Right atrium auricular region (tissue), 2 donors: ENCODE data around the gene SORL1. TPM values are rescaled to one million over a fixed set of nuclear protein-coding genes. Genes with fewer than 3 reads are reported as not detected.

Experiments
- DNase-seq: peaks from one replicate; pipeline ENCODE4 v3.0.0-alpha.2; 2019; ENCODE audit warnings: low spot score
- H3K27ac ChIP-seq, 2 donors: fragments of 200-600 bp; sonication (generic); 1 replicate in 1 of 2; 2 replicates in 1 of 2; pipeline ENCODE4 v1.5.1; 2016 to 2019
- H3K27me3 ChIP-seq, 2 donors: fragments of 200-600 bp; sonication (generic); one replicate each; pipeline versions ENCODE4 v1.5.1 to v1.6.0; 2017 to 2019
- H3K36me3 ChIP-seq: fragments of 200-600 bp; sonication (generic); one replicate; pipeline ENCODE4 v1.5.1; 2016
- H3K4me1 ChIP-seq, 2 donors: fragments of 200-600 bp; sonication (generic); one replicate each; pipeline versions ENCODE4 v1.5.1 to v1.6.0; 2017 to 2019
- H3K4me3 ChIP-seq, 2 donors: fragments of 200-600 bp; sonication (generic); 1 replicate in 1 of 2; 2 replicates in 1 of 2; pipeline ENCODE4 v1.5.1; 2017 to 2019; ENCODE audit warnings: mild to moderate bottlenecking in 1 of 2, moderate library complexity in 1 of 2
- H3K9me3 ChIP-seq, 2 donors: fragments of 200-600 bp; sonication (generic); one replicate each; pipeline ENCODE4 v1.5.1; 2019
- total RNA-seq, 2 donors: library from RNA; depleted of rRNA; stranded (reverse); fragments of >200 nt; gene quantifications; one replicate each; pipeline ENCODE4 v1.1.0, GENCODE V29; 2016
- TF ChIP-seq, protein P1 (sequence below), 2 donors: fragments of 200-600 bp; sonication (generic); IDR thresholded peaks; one replicate each; pipeline ENCODE4 v1.5.1; 2019; ENCODE audit warnings: antibody characterized with exemption in 2 of 2

Gene SORL1
- total RNA-seq, 2 donors from 2014 or later = 6.4 to 7.5 TPM

DNA sequence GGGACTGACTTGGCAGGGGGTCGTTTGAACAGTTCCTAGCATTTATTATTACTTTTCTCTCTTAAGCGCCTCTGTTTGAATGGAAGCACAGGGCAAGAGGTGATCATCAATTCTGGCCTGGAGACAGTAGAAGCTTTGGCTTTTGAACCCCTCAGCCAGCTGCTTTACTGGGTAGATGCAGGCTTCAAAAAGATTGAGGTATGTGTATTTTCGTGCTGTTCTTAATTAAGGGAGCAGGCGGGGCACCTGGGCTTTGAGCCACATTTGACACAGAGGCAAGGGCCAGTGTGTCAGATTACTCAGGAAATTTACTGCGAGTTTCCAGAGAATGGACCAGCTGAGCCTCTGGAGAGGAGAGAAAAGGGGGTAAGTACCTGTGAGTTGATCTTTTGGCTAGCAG lies 103.0 kb downstream of the SORL1 start:
- Histone ChIP-seq H3K4me1 (no peaks in the 10 kb centered on the region), H3K27me3 (no peaks in the 10 kb centered on the region), H3K27ac (no peak overlapping the region), H3K4me3 (no peak overlapping the region), H3K9me3 (no peaks in the 10 kb centered on the region), H3K36me3 (no peaks in the 10 kb centered on the region)
- TF ChIP-seq, protein P1, sequence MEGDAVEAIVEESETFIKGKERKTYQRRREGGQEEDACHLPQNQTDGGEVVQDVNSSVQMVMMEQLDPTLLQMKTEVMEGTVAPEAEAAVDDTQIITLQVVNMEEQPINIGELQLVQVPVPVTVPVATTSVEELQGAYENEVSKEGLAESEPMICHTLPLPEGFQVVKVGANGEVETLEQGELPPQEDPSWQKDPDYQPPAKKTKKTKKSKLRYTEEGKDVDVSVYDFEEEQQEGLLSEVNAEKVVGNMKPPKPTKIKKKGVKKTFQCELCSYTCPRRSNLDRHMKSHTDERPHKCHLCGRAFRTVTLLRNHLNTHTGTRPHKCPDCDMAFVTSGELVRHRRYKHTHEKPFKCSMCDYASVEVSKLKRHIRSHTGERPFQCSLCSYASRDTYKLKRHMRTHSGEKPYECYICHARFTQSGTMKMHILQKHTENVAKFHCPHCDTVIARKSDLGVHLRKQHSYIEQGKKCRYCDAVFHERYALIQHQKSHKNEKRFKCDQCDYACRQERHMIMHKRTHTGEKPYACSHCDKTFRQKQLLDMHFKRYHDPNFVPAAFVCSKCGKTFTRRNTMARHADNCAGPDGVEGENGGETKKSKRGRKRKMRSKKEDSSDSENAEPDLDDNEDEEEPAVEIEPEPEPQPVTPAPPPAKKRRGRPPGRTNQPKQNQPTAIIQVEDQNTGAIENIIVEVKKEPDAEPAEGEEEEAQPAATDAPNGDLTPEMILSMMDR (IDR thresholded peaks at IDR 0.05) = no peak
- DNase-seq = no peak

- no peak overlapping the region for H3K4me3 ChIP-seq
- TF ChIP-seq, protein P1 (IDR thresholded peaks at IDR 0.05) = no peak
- no peaks in the 10 kb centered on the region for H3K27me3 ChIP-seq
- no peak for DNase-seq
- H3K9me3 ChIP-seq = no peaks in the 10 kb centered on the region
- peaks cover 0 to 4% of the 10 kb centered on the region in 2 donors for H3K4me1 ChIP-seq
- H3K27ac ChIP-seq = no peak overlapping the region
- H3K36me3 ChIP-seq = no peaks in the 10 kb centered on the region
Observed at GRCh38 chr11:121556937-121557336, 104.8 kb downstream of the SORL1 start.

DNA sequence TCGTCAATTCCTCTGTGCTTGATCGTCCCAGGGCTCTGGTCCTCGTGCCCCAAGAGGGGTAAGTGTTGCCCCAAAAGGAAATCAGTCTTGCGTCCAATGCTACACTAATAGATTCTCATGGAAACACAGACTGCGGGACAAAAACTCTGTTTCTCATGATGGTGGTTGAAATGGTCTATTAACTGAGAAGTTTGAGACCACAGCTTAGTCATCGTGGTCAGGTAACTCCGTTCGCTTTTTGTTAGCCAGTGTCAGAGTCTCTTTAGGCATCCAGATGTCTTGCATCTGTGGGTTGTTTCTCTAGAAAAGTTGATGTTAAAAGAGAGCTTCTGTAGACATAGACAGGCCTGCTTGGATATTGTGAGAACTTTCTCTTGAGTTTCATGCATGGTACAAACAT lies 105.2 kb downstream of the SORL1 start:
- TF ChIP-seq, protein P1 (IDR thresholded peaks at IDR 0.05) = no peak
- no peaks in the 10 kb centered on the region for H3K36me3 ChIP-seq
- DNase-seq = no peak
- H3K4me3 ChIP-seq = no peak overlapping the region
- peaks cover 0 to 6% of the 10 kb centered on the region in 2 donors for H3K4me1 ChIP-seq
- H3K9me3 ChIP-seq = no peaks in the 10 kb centered on the region
- H3K27ac ChIP-seq = no peak overlapping the region
- H3K27me3 ChIP-seq = no peaks in the 10 kb centered on the region

DNA sequence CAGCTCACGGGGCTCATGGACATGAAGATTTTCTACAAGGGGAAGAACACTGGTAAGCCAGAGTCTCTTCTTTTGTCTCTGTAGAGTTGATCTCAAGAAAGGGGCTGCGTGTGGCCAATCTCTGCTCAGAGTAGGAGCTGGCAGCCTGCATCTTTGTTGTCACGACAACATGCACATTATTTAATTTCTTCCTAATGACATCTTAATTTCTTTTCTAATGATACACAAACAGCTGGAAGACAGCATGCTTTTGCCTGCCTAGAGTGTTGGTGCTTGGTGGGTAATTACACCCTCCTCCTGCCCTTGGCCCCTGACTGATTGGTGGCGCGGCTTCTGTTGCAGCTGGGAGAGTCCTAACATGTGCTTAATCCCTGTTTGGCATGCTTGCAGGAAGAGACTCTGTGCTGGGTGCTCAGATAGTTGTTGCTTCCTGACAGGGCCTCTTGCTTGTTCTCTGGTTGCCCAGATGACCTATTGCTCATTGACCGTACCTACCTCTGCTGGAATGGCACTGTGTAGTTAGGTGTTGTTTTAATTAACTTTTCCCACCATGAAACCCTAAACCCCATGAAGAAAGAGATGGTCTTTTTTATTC lies 107.6 kb downstream of the SORL1 start:
- Histone ChIP-seq H3K4me1 (peaks cover 0 to 6% of the 10 kb centered on the region in 2 donors), H3K36me3 (no peaks in the 10 kb centered on the region), H3K9me3 (no peaks in the 10 kb centered on the region), H3K27me3 (no peaks in the 10 kb centered on the region), H3K4me3 (no peak overlapping the region), H3K27ac (no peak overlapping the region)
- TF ChIP-seq, protein P1 (IDR thresholded peaks at IDR 0.05) = no peak
- no peak for DNase-seq

- Histone ChIP-seq H3K4me1 (peaks cover 0 to 6% of the 10 kb centered on the region in 2 donors), H3K4me3 (no peak overlapping the region), H3K36me3 (no peaks in the 10 kb centered on the region), H3K9me3 (no peaks in the 10 kb centered on the region), H3K27me3 (no peaks in the 10 kb centered on the region), H3K27ac (no peak overlapping the region)
- DNase-seq = no peak
- TF ChIP-seq, protein P1 (IDR thresholded peaks at IDR 0.05) = no peak
Observed at GRCh38 chr11:121560236-121560635, 108.1 kb downstream of the SORL1 start.

DNA sequence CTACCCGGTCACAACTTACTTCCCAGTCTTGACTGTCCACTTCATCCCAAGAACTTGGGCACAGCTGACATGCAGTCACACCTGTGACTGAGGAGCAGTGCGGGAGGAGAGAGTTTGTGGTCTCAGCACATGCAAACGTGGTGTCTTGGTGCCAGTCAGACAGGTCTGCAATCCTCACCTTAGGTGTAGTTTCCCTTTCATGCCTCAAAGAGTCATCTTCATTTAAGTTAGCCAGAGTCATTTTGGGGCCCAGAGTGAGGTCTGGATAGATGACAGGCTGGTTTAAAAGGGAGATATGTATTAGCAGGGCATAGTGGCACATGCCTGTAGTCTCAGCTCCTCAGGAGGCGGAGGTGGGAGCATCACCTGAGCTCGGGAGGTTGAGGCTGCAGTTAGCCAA lies 109.1 kb downstream of the SORL1 start:
- H3K4me1 ChIP-seq = peaks cover 0 to 6% of the 10 kb centered on the region in 2 donors
- no peaks in the 10 kb centered on the region for H3K9me3 ChIP-seq
- H3K27me3 ChIP-seq = no peaks in the 10 kb centered on the region
- TF ChIP-seq, protein P1 (IDR thresholded peaks at IDR 0.05) = no peak
- H3K36me3 ChIP-seq = no peaks in the 10 kb centered on the region
- no peak for DNase-seq
- no peak overlapping the region for H3K27ac ChIP-seq
- H3K4me3 ChIP-seq = no peak overlapping the region
